ENCODE data around the gene CHIA.

DNA sequence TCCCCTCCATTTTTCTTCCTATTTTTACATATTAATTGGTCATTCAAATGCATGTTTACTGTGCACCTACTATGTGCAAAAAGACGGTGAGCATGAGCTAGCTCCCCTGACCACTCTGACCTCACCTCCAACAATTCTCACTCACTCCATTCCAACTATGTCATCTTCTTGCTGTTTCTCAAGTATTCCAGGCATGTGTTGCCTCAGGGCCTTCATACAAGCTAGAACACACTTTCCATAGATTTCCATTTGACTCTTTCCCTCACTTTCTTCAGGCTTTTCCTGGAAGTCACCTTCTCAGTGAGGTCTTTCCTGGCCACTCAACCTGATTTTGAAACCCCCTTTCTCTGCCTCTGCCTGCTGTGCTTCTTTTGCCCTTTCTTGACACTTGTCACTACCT, 32.6 kb downstream of the CHIA start:
- TF ChIP-seq ZNF274 (IDR thresholded peaks at IDR 0.05; ENCODE audit: low read depth, low read length) (no peak), YY1 (IDR thresholded peaks at IDR 0.05; ENCODE audit: insufficient read depth, insufficient read length) (no peak), SUZ12 (IDR thresholded peaks at IDR 0.05; ENCODE audit: extremely low read depth, insufficient read depth, insufficient read length) (no peak)
